Calu3 (cell line): ENCODE results near the gene HECW1. TPM values are rescaled to one million over a fixed set of nuclear protein-coding genes. Genes with fewer than 3 reads are reported as not detected.

Experiments
- BruUV-seq: library from RNA; stranded (reverse); fragments of 400-500 nt; replicated peaks from 2 replicates; lab custom pipeline; 2021; lab: Mats Ljungman, UMichigan
- CTCF ChIA-PET: fragments of 300-600 bp; sonication (Branson Sonifier 250); formaldehyde crosslinking; loops from one replicate; lab custom pipeline; 2022; ENCODE audit warnings: antibody characterized with exemption; lab: Charles Lee
- DNase-seq: peaks from one replicate; pipeline ENCODE4 v3.0.0; 2022
- H3K27ac Mint-ChIP-seq: one replicate; pipeline ENCODE4 v1.8.0; 2022; ENCODE audit warnings: mixed read lengths; ENCODE audit not compliant: unreplicated experiment
- H3K27me3 Mint-ChIP-seq: one replicate; pipeline ENCODE4 v1.8.0; 2022; ENCODE audit warnings: mixed read lengths; ENCODE audit not compliant: unreplicated experiment
- H3K36me3 Mint-ChIP-seq: one replicate; pipeline ENCODE4 v1.8.0; 2022; ENCODE audit warnings: mild to moderate bottlenecking, moderate library complexity, mixed read lengths; ENCODE audit not compliant: insufficient read depth, unreplicated experiment
- H3K4me1 Mint-ChIP-seq: one replicate; pipeline ENCODE4 v1.8.0; 2022; ENCODE audit warnings: mild to moderate bottlenecking, low read depth, mixed read lengths; ENCODE audit not compliant: unreplicated experiment
- H3K4me3 Mint-ChIP-seq: one replicate; pipeline ENCODE4 v1.8.0; 2022; ENCODE audit warnings: mild to moderate bottlenecking, low read depth, moderate library complexity, mixed read lengths; ENCODE audit not compliant: unreplicated experiment
- H3K9me3 Mint-ChIP-seq: one replicate; pipeline ENCODE4 v1.8.0; 2022; ENCODE audit warnings: low read depth, mixed read lengths; ENCODE audit not compliant: unreplicated experiment
- CTCF ChIP-seq: fragments of 200-600 bp; IDR thresholded peaks from one replicate; pipeline ENCODE4 v1.8.0; 2022; ENCODE audit warnings: antibody characterized with exemption; ENCODE audit not compliant: unreplicated experiment
- intact Hi-C: fragments of 100-400 bp; cut with micrococcal nuclease; formaldehyde crosslinking; loops from one replicate; pipeline ENCODE4 v1.10.0; 2022; ENCODE audit not compliant: unreplicated experiment
- total RNA-seq: library from RNA; stranded (reverse); gene quantifications from 2 replicates; pipeline ENCODE4 v1.2.3, GENCODE V29; 2022

HECW1 gene
- total RNA-seq, 1 experiment from 2014 or later, result 0.33 TPM

- intact Hi-C loops, result no loop called here
- no peaks in the 10 kb centered on the region for H3K4me1 Mint-ChIP-seq
- H3K27me3 Mint-ChIP-seq, result peaks cover 31% of the 10 kb centered on the region
- TF ChIP-seq CTCF, result no peak
- peaks cover 4% of the 10 kb centered on the region for H3K9me3 Mint-ChIP-seq
- H3K36me3 Mint-ChIP-seq, result no peaks in the 10 kb centered on the region
- no peak for DNase-seq
- no peak overlapping the region for H3K4me3 Mint-ChIP-seq
- no peak overlapping the region for H3K27ac Mint-ChIP-seq
- no TSS peak for BruUV-seq
- CTCF ChIA-PET, result no interaction called here
Observed at GRCh38 chr7:43390576-43390975, 278.1 kb downstream of the HECW1 start.

GRCh38 chr7:43391518-43391917 lies 279.1 kb downstream of the HECW1 start:
- H3K4me1 Mint-ChIP-seq, result no peaks in the 10 kb centered on the region
- H3K27me3 Mint-ChIP-seq, result peaks cover 31% of the 10 kb centered on the region
- no peak overlapping the region for H3K4me3 Mint-ChIP-seq
- no TSS peak for BruUV-seq
- no peak for DNase-seq
- no peaks in the 10 kb centered on the region for H3K36me3 Mint-ChIP-seq
- H3K9me3 Mint-ChIP-seq, result no peaks in the 10 kb centered on the region
- H3K27ac Mint-ChIP-seq, result no peak overlapping the region
- intact Hi-C loops, result no loop called here
- CTCF ChIA-PET, result no interaction called here
- no peak for TF ChIP-seq CTCF

GRCh38 chr7:43392638-43393330 lies 280.3 kb downstream of the HECW1 start:
- Mint-ChIP-seq H3K4me3 (no peak overlapping the region), H3K27me3 (peaks cover 43% of the 10 kb centered on the region), H3K9me3 (no peaks in the 10 kb centered on the region), H3K27ac (no peak overlapping the region), H3K36me3 (no peaks in the 10 kb centered on the region), H3K4me1 (no peaks in the 10 kb centered on the region)
- CTCF ChIA-PET, result no interaction called here
- no peak for DNase-seq
- intact Hi-C loops, result no loop called here
- BruUV-seq, result no TSS peak
- no peak for TF ChIP-seq CTCF

- no peaks in the 10 kb centered on the region for H3K36me3 Mint-ChIP-seq
- H3K27ac Mint-ChIP-seq, result no peak overlapping the region
- peaks cover 58% of the 10 kb centered on the region for H3K27me3 Mint-ChIP-seq
- no peak for DNase-seq
- no peaks in the 10 kb centered on the region for H3K4me1 Mint-ChIP-seq
- TF ChIP-seq CTCF, result no peak
- CTCF ChIA-PET, result no interaction called here
- intact Hi-C loops, result no loop called here
- no TSS peak for BruUV-seq
- no peak overlapping the region for H3K4me3 Mint-ChIP-seq
- H3K9me3 Mint-ChIP-seq, result no peaks in the 10 kb centered on the region
Observed at GRCh38 chr7:43394441-43395130, 282.1 kb downstream of the HECW1 start.
